GM12891 (cell line): ENCODE measurements around the gene ALKBH7.

Experiments used
- POLR2A ChIP-seq: IDR thresholded peaks from 2 replicates; pipeline ENCODE4 v1.6.1; 2011; ENCODE audit warnings: low read depth, low read length, control low read depth
- POLR2AphosphoS5 ChIP-seq: IDR thresholded peaks from 2 replicates; pipeline ENCODE4 v1.6.1; 2011; ENCODE audit warnings: low read depth, low read length, control low read depth
- TAF1 ChIP-seq: IDR thresholded peaks from 2 replicates; pipeline ENCODE4 v1.6.1; 2011; ENCODE audit warnings: low read depth, low read length, control low read depth

GRCh38 chr19:6333439-6333838, 39.2 kb upstream of the ALKBH7 start, which contains the start of gene ACER1:
- TF ChIP-seq TAF1 (no peak), POLR2A (no peak), POLR2AphosphoS5 (no peak)
